DMS79 (cell line): ENCODE results near the gene MCIDAS.

Experiments used
- DNase-seq: peaks from one replicate; lab custom pipeline; 2025; lab: John Stamatoyannopoulos, UW

MCIDAS gene

GRCh38 chr5:55226934-55227663, at the start of gene MCIDAS:
Gene MCIDAS, minus strand, starts transcription at chr5:55227315. Its CDS starts 177 bp downstream, at chr5:55227138.
- peak; percentile 16 for DNase-seq

DNA sequence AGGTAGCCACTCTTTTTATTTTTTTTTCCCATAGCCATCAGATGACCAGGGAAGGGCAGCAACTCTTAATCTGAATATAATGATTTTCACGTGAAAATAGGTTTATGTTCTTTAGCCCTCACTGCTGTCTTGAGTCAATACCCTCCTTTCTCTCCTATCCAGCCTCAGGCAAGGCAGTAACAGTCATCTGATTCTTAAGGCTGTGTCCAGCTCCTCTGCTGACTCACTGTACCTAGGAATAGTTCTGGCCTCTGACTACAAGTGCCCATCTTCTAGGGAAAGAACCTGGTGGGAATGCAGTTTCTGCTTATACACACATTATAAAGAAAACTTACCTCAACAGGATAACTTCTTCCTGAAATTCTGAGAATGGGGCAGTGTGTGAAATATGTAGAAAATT, 49.7 kb upstream of the MCIDAS start:
- no peak for DNase-seq

GRCh38 chr5:55258339-55258738, 31.2 kb upstream of the MCIDAS start:
- DNase-seq = no peak

GRCh38 chr5:55254802-55255201, 27.7 kb upstream of the MCIDAS start:
- no peak for DNase-seq

DNA sequence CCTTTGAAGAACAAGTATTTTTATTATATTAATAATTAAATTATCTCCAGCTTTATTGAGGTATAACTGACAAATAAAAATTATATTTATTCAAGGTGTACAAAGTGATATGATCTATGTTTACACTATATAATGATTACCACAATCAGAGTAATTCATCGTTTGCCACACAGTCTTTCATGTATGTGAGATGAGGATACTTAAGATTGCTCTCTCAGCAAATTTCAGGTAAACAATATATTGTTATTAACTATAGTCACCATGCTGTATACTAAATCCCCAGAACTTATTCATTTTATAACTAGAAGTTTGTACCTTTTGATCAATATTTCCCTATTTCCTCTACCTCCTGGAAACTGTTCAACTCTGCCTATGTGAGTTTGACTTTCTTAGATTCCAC, 22.9 kb upstream of the MCIDAS start:
- no peak for DNase-seq

GRCh38 chr5:55241746-55242145, 14.6 kb upstream of the MCIDAS start:
- peak; percentile 77 for DNase-seq

- no peak for DNase-seq
Measured at GRCh38 chr5:55236800-55237199, 9.7 kb upstream of the MCIDAS start.

DNA sequence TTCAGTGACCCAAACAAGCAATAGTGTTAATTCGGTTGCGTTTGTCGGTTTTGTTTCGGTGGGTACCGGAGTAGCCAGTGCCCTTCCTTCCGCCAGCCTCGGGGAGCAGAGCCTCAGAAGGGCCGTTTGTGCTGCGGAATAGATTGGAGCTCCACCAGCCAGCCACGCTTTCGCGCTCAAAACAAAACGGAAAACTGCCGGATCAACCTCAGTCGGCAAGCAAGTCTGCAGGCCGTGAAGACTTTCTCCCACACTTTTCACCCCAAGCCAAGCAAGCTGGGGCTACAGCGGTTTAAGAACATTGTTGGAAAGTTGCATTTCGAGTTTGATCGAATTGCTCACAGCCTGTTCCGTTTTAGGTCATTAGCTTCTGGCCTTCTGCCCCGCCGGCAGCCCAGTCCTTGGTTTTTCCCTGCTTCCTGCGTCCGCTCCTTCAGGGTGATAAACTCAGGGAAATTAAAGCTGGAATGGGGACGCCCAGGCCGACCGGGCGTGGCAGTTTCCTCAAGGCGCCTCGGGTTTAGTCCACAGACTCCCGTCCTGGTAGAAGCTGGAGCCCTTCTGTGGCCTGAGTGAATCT, 7.1 kb upstream of the MCIDAS start:
- DNase-seq = peak; percentile 8

DNA sequence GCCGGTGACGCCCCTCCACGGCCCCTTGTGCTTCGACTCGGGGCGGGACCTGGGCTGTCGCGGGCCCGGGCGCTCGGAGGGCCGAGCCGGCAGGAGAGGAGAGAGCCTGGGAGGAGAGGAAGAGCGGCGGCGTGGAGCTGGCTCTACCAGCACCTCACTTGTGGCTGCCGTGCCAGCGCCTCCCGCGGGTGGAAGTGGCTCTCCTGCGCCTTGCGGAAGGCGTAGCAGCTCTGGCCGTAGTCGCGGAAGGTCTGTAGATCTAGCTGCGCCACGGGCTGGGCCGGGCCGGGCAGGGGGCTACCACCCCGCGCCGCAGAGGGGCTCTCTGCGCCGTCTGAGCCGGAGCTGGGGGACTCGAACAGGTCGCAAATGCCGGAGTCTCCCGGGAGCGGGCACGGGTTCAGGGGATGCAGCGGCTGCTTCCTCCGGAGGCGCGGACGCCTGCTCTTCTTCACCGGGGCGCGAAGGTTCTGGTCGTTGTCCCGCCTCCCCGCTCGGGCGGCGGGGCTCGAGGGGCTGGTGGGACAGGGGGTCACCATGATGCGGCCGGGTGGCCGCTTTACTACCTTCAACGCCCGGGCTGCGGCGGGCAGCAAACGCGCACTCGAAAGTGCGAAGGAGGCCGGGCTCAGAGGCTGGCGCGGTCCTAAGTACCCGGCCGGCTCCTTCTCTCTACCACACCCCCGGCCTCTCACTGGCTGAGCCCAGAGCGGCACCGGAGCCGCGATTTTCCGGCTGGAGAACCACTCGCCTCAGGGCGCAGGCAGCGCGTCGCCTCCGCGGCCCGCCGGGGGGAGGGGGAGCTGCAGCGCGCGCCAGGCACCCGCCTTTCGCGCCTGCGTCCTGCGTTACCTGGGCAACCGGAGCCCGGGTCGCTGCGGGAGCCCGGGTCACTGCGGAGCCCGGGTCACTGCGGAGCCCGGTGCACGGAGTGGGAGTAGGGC, 6.1 kb upstream of the MCIDAS start, which contains the start of gene CCNO:
CCNO (minus strand) TSS at position 624 of the 944 bp plus-strand sequence; CDS start at position 539, 85 bp downstream.
- peak; percentile 33 for DNase-seq

DNA sequence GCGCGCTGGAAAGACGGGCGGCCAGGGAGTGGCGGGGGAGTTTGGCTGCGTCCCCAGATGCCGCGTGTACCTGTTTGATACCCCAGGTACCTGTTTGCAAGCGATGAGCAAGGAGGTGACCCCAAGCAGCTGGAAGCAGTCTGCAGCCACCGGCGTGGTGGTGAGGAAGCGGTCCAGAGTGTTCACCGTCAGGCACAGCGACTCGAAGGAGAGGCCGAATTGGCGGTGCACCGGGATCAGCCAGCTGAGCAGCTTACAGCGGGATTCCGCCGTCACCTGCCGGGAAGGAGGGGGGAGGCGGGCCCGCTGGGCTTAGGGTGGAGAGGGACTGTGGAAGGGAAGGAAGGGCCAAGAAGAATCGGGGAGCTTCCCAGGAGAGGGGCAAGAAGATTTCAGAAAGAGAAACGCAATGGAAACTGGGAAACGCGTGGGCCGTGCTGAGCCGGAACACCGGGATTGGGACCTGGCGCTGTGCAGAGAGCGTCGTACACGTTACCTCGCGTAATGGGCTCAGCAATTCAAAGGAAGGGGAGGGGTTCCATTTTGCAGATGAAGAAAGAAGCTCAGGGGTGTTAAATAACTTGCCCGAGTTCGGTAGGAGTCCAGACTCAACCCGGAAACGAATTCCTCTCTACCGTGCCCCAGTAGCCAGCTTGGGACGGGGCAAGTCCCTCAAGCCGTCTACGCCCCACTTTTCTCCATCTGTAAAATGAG, 5.3 kb upstream of the MCIDAS start:
- DNase-seq = peak; percentile 5

GRCh38 chr5:55231919-55232270, 4.8 kb upstream of the MCIDAS start:
- no peak for DNase-seq

DNA sequence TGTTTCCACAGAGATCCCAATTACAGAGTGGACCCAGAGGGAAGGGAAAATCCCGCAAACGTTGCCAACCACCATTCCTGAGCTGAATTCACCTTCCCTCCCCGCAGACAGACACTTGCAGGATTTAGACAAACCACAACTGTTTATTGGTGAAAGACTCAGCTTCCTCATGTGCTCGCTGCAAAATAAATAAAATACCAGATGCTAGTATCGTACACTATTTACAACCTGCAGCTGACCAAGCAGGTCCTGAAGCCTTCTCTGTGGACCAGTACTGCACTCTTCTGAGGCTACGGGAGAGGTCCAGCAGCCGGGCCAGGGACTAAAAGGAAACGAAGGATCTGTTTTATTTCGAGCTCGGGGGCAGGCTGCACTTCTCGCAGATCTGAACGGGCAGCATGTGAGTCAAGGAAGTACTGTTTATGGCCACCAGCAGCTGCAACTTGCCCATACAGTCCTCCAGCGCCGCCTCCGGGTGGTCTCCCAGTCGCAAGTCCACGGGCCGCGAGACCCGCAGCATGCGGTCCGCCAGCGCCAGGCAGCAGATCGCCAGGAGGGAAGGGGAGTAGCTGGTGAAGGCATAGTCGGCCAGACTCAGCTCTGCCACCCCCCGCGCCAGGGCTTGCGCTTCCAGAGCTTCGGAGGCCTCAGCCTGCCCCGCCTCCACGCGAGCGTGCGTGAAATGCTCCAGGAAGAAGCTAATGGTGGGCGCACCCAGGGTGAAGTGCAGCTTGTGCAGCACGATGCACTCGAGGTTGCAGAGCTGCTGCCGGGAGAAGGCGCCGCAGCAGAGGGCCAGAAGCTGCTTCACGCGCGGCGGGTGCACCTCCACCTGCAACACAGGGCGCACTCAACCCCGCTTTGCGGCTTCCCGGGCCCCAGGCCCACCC, 4.2 kb upstream of the MCIDAS start:
- DNase-seq = no peak

- no peak for DNase-seq
Measured at GRCh38 chr5:55230086-55230629, 3.0 kb upstream of the MCIDAS start.

DNA sequence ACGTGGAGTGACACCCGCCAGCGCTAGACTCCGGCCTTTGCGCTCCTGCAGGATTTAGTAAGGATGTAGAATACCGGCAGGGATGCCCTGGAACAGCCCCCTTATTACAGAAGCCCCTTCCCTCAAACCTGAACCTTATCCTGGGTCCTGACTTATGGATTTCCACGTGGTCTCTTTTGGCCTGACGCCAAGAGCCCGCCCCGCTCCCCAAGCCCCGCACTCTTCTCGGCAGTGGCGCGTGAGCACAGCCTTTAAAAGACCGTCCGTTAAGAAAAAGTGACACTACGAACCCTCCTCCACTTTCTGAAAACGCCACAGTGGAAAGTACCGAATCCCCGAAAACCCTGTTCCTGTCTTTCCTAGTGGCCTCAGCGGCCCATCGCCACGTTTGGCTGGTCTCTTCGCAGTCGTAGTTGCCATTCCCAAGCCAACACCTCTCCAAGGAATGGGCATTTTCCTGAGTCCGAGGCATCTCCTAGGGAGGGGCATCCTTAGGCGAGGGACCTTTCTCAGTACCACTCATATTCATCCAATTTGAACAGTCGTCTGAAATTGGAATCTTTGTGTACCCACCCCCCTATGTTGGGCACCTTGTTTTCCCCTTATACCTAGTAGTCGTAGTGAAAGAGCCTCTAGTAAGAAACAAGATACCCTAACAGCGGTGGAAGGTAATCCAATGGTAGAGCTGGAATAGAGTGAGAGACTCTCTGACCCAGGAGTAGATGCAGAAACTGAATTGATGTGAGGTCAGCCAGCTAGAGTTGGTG, 732 bp upstream of the MCIDAS start:
- no peak for DNase-seq

- DNase-seq = peak; percentile 16
Measured at GRCh38 chr5:55226027-55226933, 835 bp downstream of the MCIDAS start.

DNA sequence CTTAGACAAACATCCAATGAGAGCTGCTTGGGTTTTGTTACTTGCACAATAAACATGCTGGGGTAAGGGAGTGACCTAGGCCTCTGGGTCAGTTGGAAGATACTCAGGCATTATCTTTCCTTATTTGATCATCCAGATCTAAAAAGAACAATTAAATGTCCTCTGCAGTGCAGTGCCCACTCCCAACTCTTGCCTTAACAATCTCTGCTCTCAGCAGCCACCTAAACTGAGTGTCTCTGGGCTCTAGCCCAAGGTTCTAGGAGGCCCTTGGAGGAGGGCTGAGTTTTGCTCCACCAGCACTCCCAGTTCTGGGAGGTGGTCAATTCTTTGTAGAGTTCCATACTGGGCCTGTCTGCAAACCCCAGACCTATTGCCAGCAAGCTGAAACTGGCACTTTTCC, 1.8 kb downstream of the MCIDAS start:
- DNase-seq = no peak

- DNase-seq = no peak
Measured at GRCh38 chr5:55223812-55224240, 3.3 kb downstream of the MCIDAS start.

GRCh38 chr5:55222985-55223811, 3.9 kb downstream of the MCIDAS start:
- no peak for DNase-seq
